Measurements from ENCODE around the gene CXCL9.
"Not testable (repeated sequence)": the region's sequence is repeated elsewhere in the genome, so short reads cannot be mapped to it uniquely, and the experiment has no call there.

The CXCL9 gene

DNA sequence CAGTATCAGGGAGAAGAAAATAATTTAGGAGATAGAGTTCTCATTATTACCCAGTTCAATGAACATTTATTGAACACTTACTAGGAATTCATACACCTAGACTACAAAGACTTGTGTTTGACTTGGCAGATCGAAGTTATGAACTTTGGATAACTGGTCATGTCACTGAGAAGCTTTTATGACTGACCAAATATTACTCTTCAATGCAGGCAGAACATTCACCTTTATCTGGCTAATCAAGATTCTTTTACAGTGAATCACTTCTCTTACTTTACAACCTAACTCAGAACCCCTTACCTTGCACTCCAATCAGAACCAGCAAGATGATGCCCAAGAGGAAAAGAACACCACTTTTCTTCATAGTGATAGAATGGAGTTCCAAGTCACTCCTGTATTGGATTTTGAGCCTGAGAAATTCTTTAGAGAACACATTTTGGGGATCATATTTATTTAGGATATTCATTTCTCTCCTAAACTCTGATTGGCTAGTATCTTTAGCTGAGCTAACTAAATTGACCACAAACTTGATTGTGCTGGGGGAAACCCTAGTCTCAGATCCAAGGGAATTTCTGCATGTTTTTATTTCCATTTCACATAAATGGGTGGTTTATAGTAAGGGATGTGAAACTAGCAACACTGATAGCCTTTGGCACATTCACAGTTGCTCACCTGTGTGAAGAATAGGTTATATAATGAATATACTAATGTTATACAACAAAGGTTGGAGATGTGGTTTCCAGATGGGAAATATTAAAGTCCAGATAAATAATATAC is at the start of gene CXCL9:
Gene CXCL9, minus strand, starts transcription at position 421 of the 774 bp plus-strand sequence. Its CDS starts 60 bp downstream, at position 361.
- no peak for DNase-seq (ENCODE audit: low spot score)

DNA sequence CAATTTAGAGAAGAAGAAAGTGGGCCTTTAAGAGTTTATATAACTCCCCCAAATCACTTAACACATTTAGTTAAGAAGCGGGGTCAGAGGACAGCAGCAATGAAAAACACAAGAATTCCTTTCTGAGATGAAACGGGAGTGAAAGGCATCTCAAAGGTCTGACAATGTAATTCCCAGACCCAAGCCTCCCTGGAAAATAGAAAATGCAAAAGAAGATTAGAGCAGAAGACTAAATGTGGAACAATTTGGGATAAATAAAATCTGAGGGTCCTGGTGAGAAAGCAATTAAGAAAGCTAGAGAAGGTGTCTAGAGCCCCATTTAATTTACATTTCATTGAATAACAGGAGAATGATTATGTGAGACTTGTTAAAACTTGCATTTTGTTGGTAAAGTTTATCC is 48.1 kb upstream of the CXCL9 start:
- no peak for DNase-seq (ENCODE audit: low spot score)

DNA sequence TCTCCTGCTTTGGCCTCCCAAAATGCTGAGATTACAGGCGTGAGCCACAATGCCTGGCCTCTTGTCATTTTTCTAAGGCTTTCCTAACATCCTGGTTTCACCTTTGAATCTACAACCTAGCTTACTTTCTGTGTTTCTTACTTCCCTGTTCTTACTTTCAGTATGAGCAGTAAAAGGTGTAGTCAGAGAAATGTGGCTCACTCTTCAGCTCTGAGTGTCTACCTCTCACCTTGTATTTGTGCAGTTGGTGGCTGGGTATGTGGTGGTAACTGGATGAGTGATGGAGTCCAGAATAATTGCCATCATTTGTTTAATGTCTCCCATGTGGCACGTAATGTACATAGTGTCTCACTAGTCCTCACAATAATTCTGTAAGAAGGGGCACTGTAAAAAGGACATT is 47.7 kb upstream of the CXCL9 start:
- no peak for DNase-seq (ENCODE audit: low spot score)

DNA sequence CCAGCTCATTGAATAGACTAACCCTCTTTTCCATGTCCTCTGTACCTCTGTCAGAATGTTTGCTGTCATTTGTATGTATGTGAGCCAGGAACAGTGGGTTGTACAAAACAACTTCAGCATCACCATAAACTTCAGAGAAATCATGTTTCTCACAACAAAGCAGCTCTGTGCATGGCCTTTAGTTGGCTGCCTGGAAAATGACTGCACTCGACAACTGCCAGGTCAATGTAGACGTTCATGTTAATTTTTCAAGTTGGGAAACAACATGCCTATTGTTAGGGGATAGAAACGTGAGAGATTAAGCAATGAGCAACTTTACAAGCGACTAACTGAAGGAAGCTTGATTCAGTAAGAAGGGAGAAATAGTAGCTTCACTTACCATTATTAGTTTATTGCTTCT is 46.4 kb upstream of the CXCL9 start:
- DNase-seq (ENCODE audit: low spot score) = no peak

DNA sequence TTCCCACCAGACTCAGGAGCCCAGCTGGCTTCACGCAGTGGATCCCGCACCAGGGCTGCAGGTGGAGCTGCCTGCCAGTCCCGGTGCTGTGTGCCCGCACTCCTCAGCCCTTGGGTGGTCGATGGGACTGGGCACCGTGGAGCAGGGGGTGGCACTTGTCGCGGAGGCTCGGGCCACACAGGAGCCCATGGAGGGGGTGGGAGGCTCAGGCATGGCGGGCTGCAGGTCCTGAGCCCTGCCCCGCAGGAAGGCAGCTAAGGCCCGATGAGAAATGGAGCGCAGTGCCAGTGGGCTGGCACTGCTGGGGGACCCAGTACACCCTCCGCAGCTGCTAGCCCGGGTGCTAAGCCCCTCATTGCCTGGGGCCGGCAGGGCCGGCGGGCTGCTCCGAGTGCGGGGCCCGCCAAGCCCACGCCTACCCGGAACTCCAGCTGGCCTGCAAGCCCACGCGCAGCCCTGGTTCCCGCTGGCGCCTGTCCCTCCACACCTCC is 43.3 kb upstream of the CXCL9 start:
- DNase-seq (ENCODE audit: low spot score) = not testable (repeated sequence)

DNA sequence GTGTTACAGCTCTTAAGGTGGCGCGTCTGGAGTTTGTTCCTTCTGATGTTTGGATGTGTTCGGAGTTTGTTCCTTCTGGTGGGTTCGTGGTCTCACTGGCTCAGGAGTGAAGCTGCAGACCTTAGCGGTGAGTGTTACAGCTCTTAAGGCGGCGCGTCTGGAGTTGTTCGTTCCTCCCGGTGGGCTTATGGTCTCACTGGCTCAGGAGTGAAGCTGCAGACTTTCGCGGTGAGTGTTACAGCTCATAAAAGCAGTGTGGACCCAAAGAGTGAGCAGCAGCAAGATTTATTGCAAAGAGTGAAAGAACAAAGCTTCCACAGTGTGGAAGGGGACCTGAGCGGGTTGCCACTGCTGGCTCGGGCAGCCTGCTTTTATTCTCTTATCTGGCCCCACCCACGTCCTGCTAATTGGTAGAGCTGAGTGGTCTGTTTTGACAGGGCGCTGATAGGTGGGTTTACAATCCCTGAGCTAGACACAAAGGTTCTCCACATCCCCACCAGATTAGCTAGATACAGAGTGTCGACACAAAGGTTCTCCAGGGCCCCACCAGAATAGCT is 42.6 kb upstream of the CXCL9 start:
- DNase-seq (ENCODE audit: low spot score) = not testable (repeated sequence)

DNA sequence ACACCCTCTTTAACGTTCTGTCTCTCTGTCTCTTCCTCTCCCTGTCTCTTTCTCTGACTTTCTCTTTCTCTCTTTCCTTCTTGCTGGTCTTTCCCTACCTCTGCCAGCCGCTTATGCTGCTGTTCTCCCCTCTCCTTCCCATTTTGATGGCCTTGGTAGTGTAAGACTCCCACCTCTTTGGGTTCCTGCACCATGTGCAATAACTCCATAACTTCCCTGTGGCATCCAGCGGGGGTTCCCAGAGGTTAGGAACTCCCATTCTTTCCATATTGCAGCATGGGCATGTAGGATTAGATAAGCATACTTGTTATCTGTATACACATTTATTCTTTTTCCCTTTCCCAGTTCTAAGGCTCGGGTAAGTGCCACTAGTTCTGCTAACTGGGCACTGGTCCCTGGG is 37.4 kb upstream of the CXCL9 start:
- not testable (repeated sequence) for DNase-seq (ENCODE audit: low spot score)

DNA sequence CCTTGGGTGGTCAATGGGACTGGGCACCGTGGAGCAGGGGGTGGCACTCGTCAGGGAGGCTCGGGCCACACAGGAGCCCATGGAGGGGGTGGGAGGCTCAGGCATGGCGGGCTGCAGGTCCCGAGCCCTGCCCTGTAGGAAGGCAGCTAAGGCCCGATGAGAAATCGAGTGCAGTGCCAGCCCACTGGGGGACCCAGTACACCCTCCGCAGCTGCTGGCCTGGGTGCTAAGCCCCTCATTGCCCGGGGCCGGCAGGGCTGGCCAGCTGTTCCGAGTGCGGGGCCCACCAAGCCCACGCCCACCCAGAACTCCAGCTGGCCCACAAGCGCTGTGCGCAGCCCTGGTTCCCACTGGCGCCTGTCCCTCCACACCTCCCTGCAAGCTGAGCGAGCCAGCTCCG is 36.0 kb upstream of the CXCL9 start:
- DNase-seq (ENCODE audit: low spot score) = not testable (repeated sequence)

DNA sequence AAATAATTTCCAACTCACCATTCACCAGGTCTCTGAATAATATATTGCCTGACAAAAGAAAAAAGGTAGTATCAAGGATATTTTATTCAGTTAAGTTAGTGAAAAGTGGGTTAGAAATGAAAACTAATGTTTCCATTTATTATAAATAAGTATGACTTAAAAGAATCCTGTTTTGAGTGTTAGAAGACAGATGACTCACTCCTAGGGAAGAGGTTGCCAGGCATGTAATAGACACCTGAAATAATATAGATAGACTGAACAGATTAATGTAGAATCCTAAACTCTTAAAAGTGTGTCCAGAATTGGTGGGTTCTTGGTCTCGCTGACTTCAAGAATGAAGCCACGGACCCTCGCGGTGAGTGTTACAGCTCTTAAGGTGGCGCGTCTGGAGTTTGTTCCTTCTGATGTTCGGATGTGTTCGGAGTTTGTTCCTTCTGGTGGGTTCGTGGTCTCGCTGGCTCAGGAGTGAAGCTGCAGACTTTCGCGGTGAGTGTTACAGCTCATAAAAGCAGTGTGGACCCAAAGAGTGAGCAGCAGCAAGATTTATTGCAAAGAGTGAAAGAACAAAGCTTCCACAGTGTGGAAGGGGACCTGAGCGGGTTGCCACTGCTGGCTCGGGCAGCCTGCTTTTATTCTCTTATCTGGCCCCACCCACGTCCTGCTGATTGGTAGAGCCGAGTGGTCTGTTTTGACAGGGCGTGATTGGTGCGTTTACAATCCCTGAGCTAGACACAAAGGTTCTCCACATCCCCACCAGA is 35.1 kb upstream of the CXCL9 start:
- not testable (repeated sequence) for DNase-seq (ENCODE audit: low spot score)

DNA sequence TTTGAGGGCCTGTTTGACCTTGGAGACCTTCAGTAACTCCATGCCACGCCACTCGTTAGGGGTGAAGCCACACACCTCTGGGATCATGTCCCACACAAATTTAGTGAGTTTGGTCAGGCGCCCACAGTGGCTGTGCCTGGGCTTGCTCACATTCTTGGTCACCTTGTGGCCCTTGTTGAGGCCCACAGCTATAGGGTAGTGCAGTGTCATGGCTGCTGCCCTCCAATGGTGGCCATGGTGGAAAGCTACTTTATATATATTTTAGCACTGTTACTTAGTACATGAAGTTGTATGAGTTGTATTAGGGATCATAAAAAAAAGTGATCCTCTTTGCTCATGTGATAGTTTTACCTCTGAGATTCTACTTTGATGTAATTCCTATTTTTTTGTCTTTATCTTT is 29.5 kb upstream of the CXCL9 start:
- no peak for DNase-seq (ENCODE audit: low spot score)

DNA sequence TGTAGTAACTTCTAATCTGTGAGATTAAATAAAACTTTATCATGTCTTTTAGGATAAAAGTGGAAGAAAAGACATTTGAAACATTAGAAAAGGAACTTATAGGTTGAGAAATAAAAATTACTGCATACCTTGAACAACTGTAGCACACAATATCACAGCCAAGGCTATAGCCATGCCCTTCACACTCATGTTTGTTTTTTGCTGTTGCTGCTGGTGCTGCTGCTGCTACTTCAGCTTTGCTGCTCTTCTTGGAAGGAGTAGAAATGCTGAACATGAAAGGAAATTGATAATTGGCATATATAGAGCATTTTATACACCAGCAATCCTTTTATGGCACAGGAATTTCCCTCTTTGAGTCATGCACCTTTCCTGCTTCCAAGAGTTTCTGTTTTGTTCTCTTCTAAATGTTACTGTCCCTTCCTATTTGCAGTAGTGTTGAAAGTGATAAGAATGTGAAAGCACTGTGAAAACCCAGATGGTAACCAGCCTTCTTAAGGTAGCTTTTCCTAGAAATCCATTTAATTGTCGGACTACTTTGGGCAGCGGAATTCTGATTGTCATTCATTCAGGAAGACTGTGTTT is 28.6 kb upstream of the CXCL9 start, which contains the start of gene CXCL11:
Gene CXCL11, minus strand, starts transcription at position 272 of the 582 bp plus-strand sequence. Its CDS starts 83 bp downstream, at position 189.
- no peak for DNase-seq (ENCODE audit: low spot score)

DNA sequence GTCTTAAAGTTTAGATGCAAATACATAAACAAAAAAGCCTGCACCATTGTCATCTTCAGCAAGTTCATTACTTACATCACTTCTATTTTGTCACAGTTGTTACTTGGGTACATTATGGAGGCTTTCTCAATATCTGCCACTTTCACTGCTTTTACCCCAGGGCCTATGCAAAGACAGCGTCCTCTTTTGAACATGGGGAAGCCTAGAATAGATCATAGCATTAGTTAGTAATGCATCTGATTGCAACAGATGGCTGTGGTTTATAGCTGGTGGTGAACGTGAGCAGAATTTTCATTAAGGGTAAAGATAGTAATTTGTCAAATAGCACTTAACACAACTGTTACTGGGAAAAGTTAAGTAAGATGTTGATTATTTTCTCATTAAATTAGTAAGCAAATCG is 27.8 kb upstream of the CXCL9 start:
- no peak for DNase-seq (ENCODE audit: low spot score)

DNA sequence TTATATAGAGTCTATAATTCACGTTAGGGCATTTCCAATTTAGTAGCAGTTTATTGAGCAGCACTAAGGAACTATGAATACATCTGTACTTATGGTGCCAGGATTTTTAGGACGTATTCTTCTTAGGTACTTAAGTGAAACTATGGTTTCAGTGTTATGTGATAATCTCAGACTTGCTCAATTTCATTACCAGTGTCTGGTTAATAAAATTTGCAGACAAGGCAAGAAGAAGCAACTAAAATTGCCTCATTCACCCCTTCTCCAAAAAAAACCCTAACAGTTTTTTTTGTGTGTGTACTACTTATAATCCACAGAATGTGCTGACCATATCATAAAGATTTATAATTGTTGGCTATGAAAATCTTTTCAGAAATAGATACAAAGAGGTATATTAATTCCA is 22.0 kb upstream of the CXCL9 start:
- DNase-seq (ENCODE audit: low spot score) = no peak

DNA sequence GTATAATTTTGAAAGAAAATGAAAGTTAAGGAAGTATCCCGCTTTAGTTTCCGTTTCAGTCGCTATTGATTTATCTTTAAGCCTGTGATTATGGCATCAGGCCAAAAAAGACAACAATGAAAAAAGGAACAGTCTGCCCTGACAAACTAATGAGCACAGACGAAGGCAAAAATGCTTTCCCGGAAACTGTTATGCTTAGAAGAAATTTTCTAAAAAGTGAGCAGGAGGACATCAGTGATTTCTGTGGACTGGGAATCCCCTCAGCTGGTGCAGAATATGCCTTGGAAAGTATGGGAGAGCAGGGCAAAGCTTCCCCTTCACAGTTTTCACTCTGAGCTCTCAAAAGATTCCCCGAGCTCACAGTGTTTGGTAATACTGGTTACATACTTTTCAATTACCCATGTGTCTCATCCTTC is 21.0 kb upstream of the CXCL9 start:
- DNase-seq (ENCODE audit: low spot score) = no peak

DNA sequence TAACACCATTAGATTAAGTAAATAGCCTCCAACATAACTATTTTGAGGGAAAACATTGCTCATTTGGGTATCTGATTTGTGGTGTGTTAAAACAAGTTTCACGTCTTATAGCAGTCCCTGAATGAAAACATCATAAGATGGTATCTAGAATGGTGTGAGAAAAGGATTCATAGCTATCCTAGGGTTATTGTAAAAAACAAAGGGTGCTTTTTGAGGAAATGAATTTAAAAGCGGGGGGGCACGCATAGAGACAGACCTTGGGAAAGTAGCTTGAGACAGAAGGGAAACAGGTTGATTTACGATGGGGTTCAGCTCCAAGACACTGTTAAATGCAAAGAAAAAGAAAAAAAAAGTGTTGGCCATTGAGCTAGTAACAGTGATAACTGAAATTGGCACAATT is 16.8 kb upstream of the CXCL9 start:
- DNase-seq (ENCODE audit: low spot score) = no peak

DNA sequence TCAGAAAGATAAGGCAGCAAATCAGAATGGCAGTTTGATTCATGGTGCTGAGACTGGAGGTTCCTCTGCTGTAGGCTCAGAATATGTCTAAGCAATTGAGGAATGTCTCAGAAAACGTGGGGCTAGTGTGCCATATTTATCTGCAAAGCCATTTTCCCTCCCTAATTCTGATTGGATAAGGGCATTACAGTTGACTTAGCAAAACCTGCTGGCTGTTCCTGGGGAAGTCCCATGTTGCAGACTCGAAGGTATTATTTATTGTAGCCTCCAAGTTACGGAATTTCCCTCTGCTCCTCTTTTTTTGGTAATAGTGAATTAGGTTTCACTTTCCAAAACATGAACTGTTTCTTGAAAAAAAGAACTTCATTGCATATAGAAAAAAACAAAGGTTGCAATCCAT is 16.1 kb upstream of the CXCL9 start, which contains the start of gene CXCL10:
Gene CXCL10, minus strand, starts transcription at position 109 of the 400 bp plus-strand sequence. Its CDS starts 66 bp downstream, at position 43.
- DNase-seq (ENCODE audit: low spot score) = no peak

DNA sequence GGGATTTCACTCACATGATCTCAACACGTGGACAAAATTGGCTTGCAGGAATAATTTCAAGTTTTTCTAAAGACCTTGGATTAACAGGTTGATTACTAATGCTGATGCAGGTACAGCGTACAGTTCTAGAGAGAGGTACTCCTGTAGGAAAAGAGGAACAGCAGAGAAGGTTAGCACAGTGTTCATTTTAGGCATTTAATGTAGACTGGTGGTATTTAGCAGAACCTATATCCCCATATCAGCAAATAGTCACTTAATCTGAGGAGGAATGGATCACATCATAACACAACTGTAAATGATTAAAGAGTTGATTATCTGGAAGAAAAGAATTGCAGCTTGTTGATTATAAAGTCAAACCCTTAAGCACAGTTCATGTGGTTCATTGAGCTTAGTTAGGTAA is 15.4 kb upstream of the CXCL9 start:
- DNase-seq (ENCODE audit: low spot score) = no peak

DNA sequence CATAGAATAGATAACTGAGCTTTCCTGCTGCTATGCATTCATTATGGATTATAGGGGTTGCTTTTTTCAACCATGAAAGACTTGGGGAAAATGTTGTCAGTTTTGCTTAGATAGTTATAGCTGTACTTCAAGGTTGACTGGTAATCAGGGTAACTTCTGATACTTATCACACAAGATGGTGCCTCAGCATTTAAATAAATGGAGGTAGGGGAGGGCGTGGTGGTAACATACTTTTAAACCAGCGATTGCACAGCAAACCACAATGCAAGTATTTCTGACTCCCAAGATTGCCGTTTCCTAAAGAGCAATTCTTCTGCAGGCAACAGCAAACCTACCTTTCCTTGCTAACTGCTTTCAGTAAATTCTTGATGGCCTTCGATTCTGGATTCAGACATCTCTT is 14.7 kb upstream of the CXCL9 start:
- DNase-seq (ENCODE audit: low spot score) = no peak

DNA sequence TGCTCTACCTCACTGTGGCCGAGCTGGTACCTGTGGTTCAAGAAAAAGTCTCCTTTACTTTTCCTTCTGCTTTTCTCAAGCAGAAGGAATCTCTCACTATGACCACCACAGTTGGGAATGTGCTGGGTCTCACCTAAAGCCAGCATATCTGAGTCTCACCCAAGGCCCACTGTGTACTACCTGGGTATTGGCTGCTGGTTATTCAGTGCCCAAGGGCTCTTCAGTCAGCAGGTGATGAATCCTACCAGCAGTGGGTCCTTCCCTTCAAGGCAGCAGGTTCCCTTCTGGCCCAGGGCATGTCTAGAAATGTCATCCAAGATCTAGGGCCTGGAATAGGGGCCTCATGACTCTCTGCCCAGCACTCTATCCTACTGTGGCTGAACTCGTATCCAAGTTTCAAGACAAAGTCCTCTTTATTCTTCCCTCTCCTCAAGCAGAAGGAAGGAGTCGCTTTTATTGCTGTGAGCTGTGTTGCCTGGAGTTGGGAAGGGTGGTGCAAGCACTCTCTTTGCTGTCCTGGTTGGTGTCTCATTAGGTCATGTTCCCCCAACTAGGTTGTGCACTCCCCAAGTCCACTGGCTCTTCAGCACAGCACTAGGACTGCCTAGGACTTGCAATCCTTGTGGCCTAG is 9.9 kb upstream of the CXCL9 start:
- DNase-seq (ENCODE audit: low spot score) = no peak

DNA sequence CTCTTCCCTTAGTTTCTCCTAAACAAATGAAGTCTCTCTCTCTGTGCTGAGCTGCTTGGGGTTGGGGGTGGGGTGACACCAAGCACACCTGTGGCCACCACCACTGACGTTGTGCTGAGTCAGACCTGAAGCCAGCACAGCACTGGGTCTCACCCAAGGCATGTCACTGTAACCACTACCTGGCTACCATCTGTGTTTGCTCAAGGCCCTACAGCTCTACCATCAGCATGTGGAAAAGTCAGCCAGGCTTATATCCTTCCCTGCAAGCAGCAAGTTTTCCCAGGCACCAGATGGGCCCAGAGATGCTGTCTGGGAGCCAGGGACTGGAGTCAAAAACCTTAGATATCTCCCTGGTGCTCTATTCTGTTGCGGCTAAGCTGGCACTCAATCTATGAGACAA is 9.1 kb upstream of the CXCL9 start:
- no peak for DNase-seq (ENCODE audit: low spot score)

DNA sequence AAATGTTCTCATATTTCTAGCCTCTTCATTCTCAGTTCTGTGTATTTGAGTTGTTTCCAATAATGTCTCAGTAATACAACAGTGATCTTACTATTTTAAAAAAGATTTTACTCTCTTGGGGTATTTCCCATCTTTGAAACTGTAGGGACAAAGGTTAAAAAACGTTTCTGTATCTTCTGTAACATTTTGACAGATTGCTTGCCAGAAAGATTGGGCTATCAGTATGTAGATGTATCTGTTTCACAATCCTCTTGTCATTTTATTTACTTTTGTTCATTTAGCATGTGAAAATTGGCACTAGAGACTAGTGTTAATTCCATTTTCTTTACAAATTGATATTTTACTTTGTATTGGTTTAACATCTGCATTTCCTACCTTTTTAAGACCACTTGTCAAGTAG is 6.2 kb upstream of the CXCL9 start:
- no peak for DNase-seq (ENCODE audit: low spot score)

DNA sequence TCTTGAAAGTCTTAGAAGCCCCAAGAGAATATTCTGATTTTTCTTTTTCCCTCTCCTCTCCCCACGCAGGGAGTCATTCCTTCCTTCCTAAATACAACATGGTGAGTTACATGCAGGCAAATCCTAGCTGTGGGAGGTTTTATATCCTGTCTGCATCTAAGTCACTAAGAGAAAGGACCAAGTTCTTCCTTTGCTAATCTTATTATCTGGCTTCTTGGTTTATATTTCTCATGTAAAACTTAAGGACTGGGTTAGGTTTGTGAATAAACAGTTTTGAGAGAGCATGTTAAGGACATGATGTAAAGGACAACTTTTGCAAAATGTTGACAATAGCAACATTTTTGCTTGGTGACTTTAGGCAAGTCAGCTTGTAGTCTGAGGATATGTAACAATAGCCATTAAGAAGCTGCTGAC is 5.1 kb upstream of the CXCL9 start:
- DNase-seq (ENCODE audit: low spot score) = no peak
